A549 (cell line): Measurements from ENCODE around the gene TRMO. TPM values are rescaled to one million over a fixed set of nuclear protein-coding genes. Genes with fewer than 3 reads are reported as not detected.

Experiments used
- ATAC-seq, 2 experiments: fragments of 200-7000 bp in 1 of 2; fragments of >200 bp in 1 of 2; cut with Nextera tagmentation in 1 of 2; cut with Tn5 transposase in 1 of 2; 3 replicates each; pipeline versions ENCODE4 v1.8.0 to v1.9.1; 2018 to 2020; ENCODE audit warnings: mild to moderate bottlenecking in 1 of 2, moderate library complexity in 1 of 2
- CTCF ChIA-PET: fragments of 300-600 bp; sonication (Branson Sonifier 250); formaldehyde crosslinking; extraction: SDS; loops from one replicate; lab custom pipeline; 2021; ENCODE audit warnings: antibody characterized with exemption, inconsistent platforms; lab: Yijun Ruan, JAX
- POLR2A ChIA-PET: fragments of 350-600 bp; formaldehyde crosslinking; extraction: SDS; loops from one replicate; lab custom pipeline; 2021; ENCODE audit warnings: antibody characterized with exemption, inconsistent platforms; lab: Yijun Ruan, JAX
- DNase-seq, 2 experiments: peaks; one replicate each; pipeline versions ENCODE4 v3.0.0 to v3.0.0-alpha.2; 2011 to 2016; ENCODE audit warnings: low read depth in 1 of 2, low spot score in 1 of 2
- FAIRE-seq: peaks from 2 replicates; lab custom pipeline; 2011; peaks lifted over from hg19 to GRCh38; lab: Jason Lieb, UNC
- H3K27ac ChIP-seq, 2 experiments: fragments of >200 bp; sonication (Bioruptor Twin); formaldehyde crosslinking; 3 replicates each; pipeline ENCODE4 v1.5.1; 2016 to 2017
- H3K4me1 ChIP-seq: fragments of >200 bp; sonication (Bioruptor Twin); formaldehyde crosslinking; 3 replicates; pipeline ENCODE4 v1.6.1; 2016
- H3K4me2 ChIP-seq: fragments of >200 bp; sonication (Bioruptor Twin); formaldehyde crosslinking; 3 replicates; pipeline ENCODE4 v1.6.1; 2016
- H3K4me3 ChIP-seq: fragments of >200 bp; sonication (Bioruptor Twin); formaldehyde crosslinking; 3 replicates; pipeline ENCODE4 v1.5.1; 2016
- H3K9me3 ChIP-seq: fragments of >200 bp; sonication (Bioruptor Twin); formaldehyde crosslinking; 3 replicates; pipeline ENCODE4 v1.6.1; 2016
- CEBPB ChIP-seq, 2 experiments: fragments of >200 bp in 1 of 2; sonication (Bioruptor Twin) in 1 of 2; formaldehyde crosslinking in 1 of 2; IDR thresholded peaks; 2 replicates each; pipeline ENCODE4 v1.6.1; 2012 to 2016
- CHD2 ChIP-seq: fragments of 150-350 bp; IDR thresholded peaks from 2 replicates; pipeline ENCODE4 v1.6.1; 2014; ENCODE audit warnings: low read length; ENCODE audit not compliant: partially characterized antibody
- E2F6 ChIP-seq: IDR thresholded peaks from 2 replicates; pipeline ENCODE4 v1.6.1; 2012; ENCODE audit warnings: low read depth, borderline replicate concordance
- FOSB ChIP-seq: fragments of 250-450 bp; sonication (Bioruptor Pico); IDR thresholded peaks from 2 replicates; pipeline ENCODE4 v1.5.0; 2020; ENCODE audit warnings: mild to moderate bottlenecking, moderate library complexity
- FOSL2 ChIP-seq, 2 experiments: fragments of 450-650 bp in 1 of 2; fragments of >200 bp in 1 of 2; sonication (Bioruptor Twin) in 1 of 2; formaldehyde crosslinking; IDR thresholded peaks; 2 replicates each; pipeline versions ENCODE4 v1.5.0 to v1.6.1; 2016 to 2020; ENCODE audit warnings: mild to moderate bottlenecking in 1 of 2, moderate library complexity in 1 of 2
- JUNB ChIP-seq: fragments of >200 bp; sonication (Bioruptor Twin); formaldehyde crosslinking; IDR thresholded peaks from 2 replicates; pipeline ENCODE4 v1.6.1; 2016
- PHF8 ChIP-seq: fragments of 200-600 bp; sonication (generic); IDR thresholded peaks from 2 replicates; pipeline ENCODE4 v1.6.1; 2016; ENCODE audit warnings: low read depth, mild to moderate bottlenecking, antibody characterized with exemption, moderate library complexity, borderline replicate concordance
- POLR2A ChIP-seq: IDR thresholded peaks from 2 replicates; pipeline ENCODE4 v1.6.1; 2012; ENCODE audit warnings: mild to moderate bottlenecking, low read length
- RAD21 ChIP-seq, 2 experiments: fragments of >200 bp in 1 of 2; sonication (Bioruptor Twin) in 1 of 2; formaldehyde crosslinking in 1 of 2; IDR thresholded peaks in 1 of 2; conservative IDR thresholded peaks in 1 of 2; 2 replicates in 1 of 2; 3 replicates in 1 of 2; pipeline ENCODE4 v1.6.1; 2012 to 2018; ENCODE audit warnings: inconsistent platforms in 1 of 2
- RARB ChIP-seq: fragments of 250-450 bp; sonication (Bioruptor Pico); IDR thresholded peaks from 2 replicates; pipeline ENCODE4 v1.8.0; 2021; ENCODE audit warnings: mild to moderate bottlenecking, moderate library complexity
- REST ChIP-seq: fragments of 200-600 bp; sonication (generic); IDR thresholded peaks from 2 replicates; pipeline ENCODE4 v1.6.1; 2016; ENCODE audit warnings: antibody characterized with exemption, mild to moderate bottlenecking, moderate library complexity
- WGBS: methylation state at CpG from one replicate; pipeline ENCODE4 v1.1.6; 2017; ENCODE audit errors: missing lambda C conversion rate; 5-methylcytosine and 5-hydroxymethylcytosine counted together
- polyA plus RNA-seq, 4 experiments: library from polyadenylated mRNA; depleted of rRNA in 3 of 4; stranded (reverse); fragments of >200 nt; fragmentation: RNase III in 1 of 4; extraction: RNeasy Plus Mini Kit Qiagen cat#74134 plus additional on column Dnase treatment in 1 of 4; gene quantifications; 2 replicates in 3 of 4; 3 replicates in 1 of 4; pipeline ENCODE4 v1.2.3, GENCODE V29; 2011 to 2017

Gene TRMO
- polyA plus RNA-seq, 2 of the 4 experiments (the other 2 are of a cell fraction), result 12.0 to 18.8 TPM

- TF ChIP-seq REST (no peak), RARB (CRISPR knock-in tag) (no peak), CHD2 (no peak), CEBPB (IDR thresholded peaks at IDR 0.05) (no peak), JUNB (no peak)
Measured at GRCh38 chr9:97900738-97901565, 21.3 kb downstream of the TRMO start (continued).

DNA sequence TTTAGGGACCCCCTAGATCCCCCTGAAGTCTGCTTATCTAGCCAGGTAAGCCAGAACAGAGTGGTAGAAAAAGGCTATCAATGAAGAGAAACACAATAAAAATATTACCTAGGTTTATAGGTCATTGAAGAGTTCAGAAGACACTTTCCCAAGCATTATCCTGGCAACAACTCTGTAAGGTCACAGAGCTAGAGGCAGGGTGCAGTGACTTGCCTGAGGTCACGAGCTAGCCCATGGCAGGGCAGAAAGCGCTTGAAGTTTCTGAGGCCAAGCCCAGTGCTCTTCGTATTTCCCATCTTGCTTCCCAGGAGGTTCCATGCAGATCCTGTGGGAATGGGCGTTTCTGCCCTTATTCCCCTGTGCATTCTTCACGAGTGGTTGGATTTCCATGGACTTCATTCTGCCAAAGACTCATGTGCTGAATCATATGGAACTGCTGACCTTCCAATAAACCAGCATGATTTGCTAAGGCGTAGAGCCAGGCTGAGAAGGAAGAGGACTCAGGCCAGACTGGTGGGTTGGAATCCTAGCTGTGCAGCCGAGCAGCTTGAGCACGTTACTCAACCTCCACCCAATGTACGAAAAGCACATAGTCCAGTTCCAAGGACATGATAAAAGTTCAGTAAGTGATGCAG lies 22.1 kb downstream of the TRMO start:
- Histone ChIP-seq H3K4me1 (peaks cover 3% of the 10 kb centered on the region; the same call in 2 of the 3 replicates), H3K9me3 (no peaks in the 10 kb centered on the region), H3K27ac (peak overlapping the region in 1 of 2 experiments; percentile 46; a peak in 3 of 6 replicates), H3K4me3 (no peak overlapping the region), H3K4me2 (no peak overlapping the region)
- FAIRE-seq, result no peak
- WGBS, result 83% methylated on average over 9 of the region's 9 CpGs
- no peak for ATAC-seq
- no peak for DNase-seq
- TF ChIP-seq PHF8 (no peak), POLR2A (no peak)
- ChIA-PET POLR2A (no interaction called here), CTCF (interaction anchor here (0.6 to 10.3 kb wide), 57 partner anchors 9 to 268 kb away, joined by 3 to 104 read pairs (median 5); partner anchors contain the start of genes TRMO and XPA)

- TF ChIP-seq E2F6 (no peak), RAD21 (conservative IDR thresholded peaks at IDR 0.05 in 1 of 2, IDR thresholded peaks at IDR 0.05 in 1 of 2) (peak in 1 of 2 experiments; percentile 12; a peak in 1 of 5 replicates)
- WGBS, result 67% methylated on average over 6 of the region's 6 CpGs
Measured at GRCh38 chr9:97895695-97896332, 26.5 kb downstream of the TRMO start.

GRCh38 chr9:97895211-97895610 lies 27.1 kb downstream of the TRMO start:
- WGBS, result 56% methylated on average over 1 of the region's 1 CpG
- CTCF ChIA-PET, result interaction anchor here (1.2 to 1.6 kb wide), 4 partner anchors 19 to 184 kb away, joined by 3 to 5 read pairs (median 3); no protein-coding TSS in a partner anchor

More at GRCh38 chr9:97895695-97896332, 26.5 kb downstream of the TRMO start:
- peak; percentile 79 to 90; a peak in 5 of 6 replicates for ATAC-seq
- H3K27ac ChIP-seq, result no peak overlapping the region
- H3K9me3 ChIP-seq, result no peaks in the 10 kb centered on the region
- H3K4me1 ChIP-seq, result peaks cover 2% of the 10 kb centered on the region; the same call in 2 of the 3 replicates
- no peak for FAIRE-seq
- no peak overlapping the region for H3K4me3 ChIP-seq
- CTCF ChIA-PET, result interaction anchor here (0.6 to 1.6 kb wide), 8 partner anchors 11 to 184 kb away, joined by 3 to 8 read pairs (median 3); partner anchors contain the start of gene FOXE1
- peak; percentile 32 to 64 for DNase-seq
- POLR2A ChIA-PET, result no interaction called here
- H3K4me2 ChIP-seq, result no peak overlapping the region

More at GRCh38 chr9:97895211-97895610, 27.1 kb downstream of the TRMO start:
- POLR2A ChIA-PET, result no interaction called here
- DNase-seq (no peak), FAIRE-seq (no peak), ATAC-seq (no peak)
- H3K27ac ChIP-seq, result no peak overlapping the region
- no peak overlapping the region for H3K4me2 ChIP-seq
- no peaks in the 10 kb centered on the region for H3K9me3 ChIP-seq
- H3K4me3 ChIP-seq, result no peak overlapping the region
- no peaks in the 10 kb centered on the region for H3K4me1 ChIP-seq
- TF ChIP-seq FOSB (no peak), RARB (CRISPR knock-in tag) (no peak), POLR2A (no peak), FOSL2 (IDR thresholded peaks at IDR 0.05) (no peak), FOSL2 (CRISPR knock-in tag; IDR thresholded peaks at IDR 0.05) (0 out of 2 replicates have a peak, but pooled peaks have one; percentile 38)
